ENCODE data around the gene FADS3.

DNA sequence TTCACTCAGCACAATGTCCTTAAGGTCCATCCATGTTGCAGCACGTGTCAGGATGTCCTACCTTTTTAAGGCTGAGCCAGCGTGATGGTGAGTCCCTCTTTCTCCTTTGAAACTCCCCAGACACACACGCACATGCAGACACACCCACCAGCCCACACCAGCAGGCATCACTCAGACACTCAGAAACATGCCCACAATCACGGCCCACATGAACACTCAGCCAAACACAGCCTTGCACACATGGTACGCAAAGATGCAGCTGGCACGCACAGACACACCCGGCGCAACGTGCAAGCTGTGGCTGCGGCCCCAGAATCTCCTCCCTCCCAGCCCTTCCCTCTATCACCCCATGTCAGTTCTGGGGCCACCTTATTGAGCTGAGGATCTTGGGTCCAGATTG, 8.0 kb downstream of the FADS3 start:
- TF ChIP-seq, protein P1, sequence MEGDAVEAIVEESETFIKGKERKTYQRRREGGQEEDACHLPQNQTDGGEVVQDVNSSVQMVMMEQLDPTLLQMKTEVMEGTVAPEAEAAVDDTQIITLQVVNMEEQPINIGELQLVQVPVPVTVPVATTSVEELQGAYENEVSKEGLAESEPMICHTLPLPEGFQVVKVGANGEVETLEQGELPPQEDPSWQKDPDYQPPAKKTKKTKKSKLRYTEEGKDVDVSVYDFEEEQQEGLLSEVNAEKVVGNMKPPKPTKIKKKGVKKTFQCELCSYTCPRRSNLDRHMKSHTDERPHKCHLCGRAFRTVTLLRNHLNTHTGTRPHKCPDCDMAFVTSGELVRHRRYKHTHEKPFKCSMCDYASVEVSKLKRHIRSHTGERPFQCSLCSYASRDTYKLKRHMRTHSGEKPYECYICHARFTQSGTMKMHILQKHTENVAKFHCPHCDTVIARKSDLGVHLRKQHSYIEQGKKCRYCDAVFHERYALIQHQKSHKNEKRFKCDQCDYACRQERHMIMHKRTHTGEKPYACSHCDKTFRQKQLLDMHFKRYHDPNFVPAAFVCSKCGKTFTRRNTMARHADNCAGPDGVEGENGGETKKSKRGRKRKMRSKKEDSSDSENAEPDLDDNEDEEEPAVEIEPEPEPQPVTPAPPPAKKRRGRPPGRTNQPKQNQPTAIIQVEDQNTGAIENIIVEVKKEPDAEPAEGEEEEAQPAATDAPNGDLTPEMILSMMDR (IDR thresholded peaks at IDR 0.05), result no peak
- no peak for TF ChIP-seq POLR2A (IDR thresholded peaks at IDR 0.05)

Data from prostate gland (tissue), 2 donors.